CD4-positive, alpha-beta T cell (primary cell): ENCODE measurements around the gene XK. TPM values are rescaled to one million over a fixed set of nuclear protein-coding genes. Genes with fewer than 3 reads are reported as not detected.

Experiments
- ATAC-seq: fragments of 200-7000 bp; cut with Tn5 transposase; one replicate; pipeline ENCODE4 v1.10.0; 2022; ENCODE audit warnings: mild to moderate bottlenecking; ENCODE audit not compliant: poor library complexity
- CTCF ChIA-PET: fragments of 350-600 bp; sonication (Branson Sonifier 250); formaldehyde crosslinking; loops from one replicate; lab custom pipeline; 2021; ENCODE audit warnings: antibody characterized with exemption, inconsistent platforms; lab: Charles Lee
- POLR2A ChIA-PET: fragments of 350-600 bp; sonication (Branson Sonifier 250); formaldehyde crosslinking; loops from one replicate; lab custom pipeline; 2021; ENCODE audit warnings: antibody characterized with exemption, inconsistent platforms; lab: Charles Lee
- DNase-seq, 14 experiments: peaks; one replicate each; pipeline ENCODE4 v3.0.0-alpha.2; 2013 to 2020; ENCODE audit warnings: mixed read lengths in 2 of 14
- H3K27ac ChIP-seq, 2 donors: one replicate each; pipeline versions ENCODE4 v1.5.1 to v1.7.0; 2013; ENCODE audit warnings: low read length in 2 of 2, low read depth in 1 of 2, mild to moderate bottlenecking in 1 of 2
- H3K27me3 ChIP-seq, 2 experiments: 1 replicate in 1 of 2; 2 replicates in 1 of 2; pipeline versions ENCODE4 v1.6.1 to v1.7.0; 2013; ENCODE audit warnings: low read length in 2 of 2, control low read depth in 1 of 2, mild to moderate bottlenecking in 1 of 2, moderate library complexity in 1 of 2; ENCODE audit not compliant: insufficient read depth in 2 of 2, control insufficient read depth in 1 of 2
- H3K36me3 ChIP-seq: one replicate; pipeline ENCODE4 v1.6.1; 2013; ENCODE audit warnings: low read length, control low read depth; ENCODE audit not compliant: insufficient read depth
- H3K4me1 ChIP-seq: one replicate; pipeline ENCODE4 v1.6.1; 2013; ENCODE audit warnings: low read length, control low read depth; ENCODE audit not compliant: insufficient read depth
- H3K4me3 ChIP-seq: one replicate; pipeline ENCODE4 v1.5.1; 2013; ENCODE audit warnings: mild to moderate bottlenecking, low read length, moderate library complexity
- H3K9me3 ChIP-seq, 2 experiments: 1 replicate in 1 of 2; 2 replicates in 1 of 2; pipeline versions ENCODE4 v1.6.1 to v1.7.0; 2013; ENCODE audit warnings: low read length in 2 of 2, mild to moderate bottlenecking in 2 of 2, control low read depth in 1 of 2, moderate library complexity in 1 of 2; ENCODE audit not compliant: control insufficient read depth in 1 of 2, insufficient read depth in 1 of 2
- H3K27ac Mint-ChIP-seq: one replicate; pipeline ENCODE4 v1.8.0; 2020; ENCODE audit warnings: mixed read lengths
- H3K27me3 Mint-ChIP-seq: one replicate; pipeline ENCODE4 v1.8.0; 2021; ENCODE audit warnings: mixed read lengths
- H3K36me3 Mint-ChIP-seq: one replicate; pipeline ENCODE4 v1.8.0; 2021; ENCODE audit warnings: low read depth, mixed read lengths
- H3K4me1 Mint-ChIP-seq: one replicate; pipeline ENCODE4 v1.8.0; 2021; ENCODE audit warnings: low read depth, mixed read lengths
- H3K4me3 Mint-ChIP-seq: one replicate; pipeline ENCODE4 v1.8.0; 2020; ENCODE audit warnings: mild to moderate bottlenecking, mixed read lengths
- H3K9me3 Mint-ChIP-seq: one replicate; pipeline ENCODE4 v1.8.0; 2020; ENCODE audit warnings: mixed read lengths
- intact Hi-C, 2 experiments: fragments of 100-400 bp; cut with DNase I in 1 of 2; cut with micrococcal nuclease in 1 of 2; formaldehyde crosslinking; loops; one replicate each; pipeline versions ENCODE4 v1.15.1 to v1.9.0; 2023 to 2025; cut with DNase I, micrococcal nuclease
- total RNA-seq, 174 experiments: library from RNA in 2 of 174; stranded (reverse) in 2 of 174; gene quantifications; one replicate each; pipeline ENCODE4 v1.2.3 and lab custom pipeline; 2021 to 2026
- TF ChIP-seq, protein P1 (sequence below): fragments of 200-600 bp; IDR thresholded peaks from one replicate; pipeline ENCODE4 v1.8.0; 2022; ENCODE audit warnings: antibody characterized with exemption, mild to moderate bottlenecking

Gene XK
- total RNA-seq, 2 experiments from 2014 or later, result 0.05 TPM; not detected in 1

DNA sequence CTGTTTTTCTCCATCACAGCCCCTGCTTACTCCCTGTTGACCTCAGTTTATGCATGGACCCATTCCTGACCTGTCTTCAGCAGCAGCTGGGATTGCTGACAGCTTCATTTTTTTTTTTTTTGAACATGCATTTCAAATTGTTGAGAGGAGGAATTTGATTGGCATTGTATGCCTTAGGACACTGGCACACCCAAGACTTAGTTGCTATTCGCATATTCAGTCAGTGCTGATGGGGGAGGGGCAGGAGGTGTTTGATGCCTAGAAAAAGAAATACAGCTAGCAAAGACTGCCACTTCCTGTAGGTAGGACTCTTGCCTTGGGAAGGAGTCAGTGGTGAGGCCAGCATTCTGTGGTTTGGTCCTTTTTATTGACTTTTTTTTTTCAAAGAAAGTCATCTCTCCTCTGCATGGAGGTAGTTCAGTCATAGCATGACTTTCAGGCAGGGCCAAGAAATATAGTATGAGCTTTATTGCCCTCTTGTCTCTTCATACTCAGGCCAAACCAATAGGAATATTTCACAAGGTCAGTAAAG lies 33.6 kb upstream of the XK start:
- no peaks in the 10 kb centered on the region for H3K36me3 ChIP-seq
- H3K27ac Mint-ChIP-seq, result no peak overlapping the region
- ATAC-seq, result no peak
- H3K4me1 Mint-ChIP-seq, result no peaks in the 10 kb centered on the region
- H3K9me3 Mint-ChIP-seq, result no peaks in the 10 kb centered on the region
- no peaks in the 10 kb centered on the region for H3K27me3 ChIP-seq
- intact Hi-C loops, result no loop called here
- H3K9me3 ChIP-seq, result no peaks in the 10 kb centered on the region
- ChIA-PET CTCF (no interaction called here), POLR2A (interaction anchor here (0.7 kb wide), 1 partner anchor 254 kb away, joined by 3 read pairs; no protein-coding TSS in a partner anchor)
- H3K36me3 Mint-ChIP-seq, result no peaks in the 10 kb centered on the region
- H3K27me3 Mint-ChIP-seq, result no peaks in the 10 kb centered on the region
- H3K27ac ChIP-seq, result no peak overlapping the region
- no peaks in the 10 kb centered on the region for H3K4me1 ChIP-seq
- H3K4me3 Mint-ChIP-seq, result no peak overlapping the region
- DNase-seq, result no peak
- TF ChIP-seq, protein P1, sequence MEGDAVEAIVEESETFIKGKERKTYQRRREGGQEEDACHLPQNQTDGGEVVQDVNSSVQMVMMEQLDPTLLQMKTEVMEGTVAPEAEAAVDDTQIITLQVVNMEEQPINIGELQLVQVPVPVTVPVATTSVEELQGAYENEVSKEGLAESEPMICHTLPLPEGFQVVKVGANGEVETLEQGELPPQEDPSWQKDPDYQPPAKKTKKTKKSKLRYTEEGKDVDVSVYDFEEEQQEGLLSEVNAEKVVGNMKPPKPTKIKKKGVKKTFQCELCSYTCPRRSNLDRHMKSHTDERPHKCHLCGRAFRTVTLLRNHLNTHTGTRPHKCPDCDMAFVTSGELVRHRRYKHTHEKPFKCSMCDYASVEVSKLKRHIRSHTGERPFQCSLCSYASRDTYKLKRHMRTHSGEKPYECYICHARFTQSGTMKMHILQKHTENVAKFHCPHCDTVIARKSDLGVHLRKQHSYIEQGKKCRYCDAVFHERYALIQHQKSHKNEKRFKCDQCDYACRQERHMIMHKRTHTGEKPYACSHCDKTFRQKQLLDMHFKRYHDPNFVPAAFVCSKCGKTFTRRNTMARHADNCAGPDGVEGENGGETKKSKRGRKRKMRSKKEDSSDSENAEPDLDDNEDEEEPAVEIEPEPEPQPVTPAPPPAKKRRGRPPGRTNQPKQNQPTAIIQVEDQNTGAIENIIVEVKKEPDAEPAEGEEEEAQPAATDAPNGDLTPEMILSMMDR, result no peak
- no peak overlapping the region for H3K4me3 ChIP-seq

DNA sequence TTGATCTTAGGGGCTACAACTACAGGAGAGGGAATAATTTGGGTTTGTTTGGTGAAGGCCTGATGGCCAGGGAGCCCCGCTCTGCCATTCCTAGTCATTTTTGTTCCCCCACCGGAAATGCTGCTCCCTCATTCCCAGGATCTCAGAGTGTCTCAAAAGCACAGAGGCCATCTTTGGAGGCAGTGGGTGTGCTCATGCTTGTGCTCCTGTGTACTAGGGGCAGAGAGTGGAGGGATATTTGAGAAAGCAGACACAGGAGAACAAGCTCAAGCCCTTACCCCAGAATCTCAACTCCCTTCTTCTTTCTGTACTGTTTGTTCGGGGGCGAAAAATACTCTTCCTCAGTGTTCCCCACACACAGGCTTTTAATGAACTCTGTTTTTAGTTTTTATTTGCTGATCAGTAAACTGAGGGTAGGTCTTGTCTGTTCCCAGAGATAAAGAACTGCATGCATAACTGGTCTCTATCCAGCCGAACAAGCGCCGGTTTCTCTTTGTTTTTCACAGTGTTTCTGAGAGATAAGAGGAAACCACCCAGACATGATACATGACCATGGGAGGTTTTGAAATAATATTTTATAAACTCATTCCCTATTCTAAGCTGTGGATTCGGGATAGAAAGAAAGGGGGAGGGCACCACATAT lies 32.9 kb upstream of the XK start:
- intact Hi-C loops, result no loop called here
- Mint-ChIP-seq H3K27me3 (no peaks in the 10 kb centered on the region), H3K4me1 (no peaks in the 10 kb centered on the region), H3K4me3 (no peak overlapping the region), H3K9me3 (no peaks in the 10 kb centered on the region), H3K36me3 (no peaks in the 10 kb centered on the region), H3K27ac (no peak overlapping the region)
- no peaks in the 10 kb centered on the region for H3K4me1 ChIP-seq
- H3K27me3 ChIP-seq, result no peaks in the 10 kb centered on the region
- H3K27ac ChIP-seq, result no peak overlapping the region
- no peak for ATAC-seq
- ChIA-PET CTCF (no interaction called here), POLR2A (no interaction called here)
- no peak overlapping the region for H3K4me3 ChIP-seq
- H3K9me3 ChIP-seq, result no peaks in the 10 kb centered on the region
- DNase-seq, result no peak
- no peaks in the 10 kb centered on the region for H3K36me3 ChIP-seq
- TF ChIP-seq, protein P1, result no peak

DNA sequence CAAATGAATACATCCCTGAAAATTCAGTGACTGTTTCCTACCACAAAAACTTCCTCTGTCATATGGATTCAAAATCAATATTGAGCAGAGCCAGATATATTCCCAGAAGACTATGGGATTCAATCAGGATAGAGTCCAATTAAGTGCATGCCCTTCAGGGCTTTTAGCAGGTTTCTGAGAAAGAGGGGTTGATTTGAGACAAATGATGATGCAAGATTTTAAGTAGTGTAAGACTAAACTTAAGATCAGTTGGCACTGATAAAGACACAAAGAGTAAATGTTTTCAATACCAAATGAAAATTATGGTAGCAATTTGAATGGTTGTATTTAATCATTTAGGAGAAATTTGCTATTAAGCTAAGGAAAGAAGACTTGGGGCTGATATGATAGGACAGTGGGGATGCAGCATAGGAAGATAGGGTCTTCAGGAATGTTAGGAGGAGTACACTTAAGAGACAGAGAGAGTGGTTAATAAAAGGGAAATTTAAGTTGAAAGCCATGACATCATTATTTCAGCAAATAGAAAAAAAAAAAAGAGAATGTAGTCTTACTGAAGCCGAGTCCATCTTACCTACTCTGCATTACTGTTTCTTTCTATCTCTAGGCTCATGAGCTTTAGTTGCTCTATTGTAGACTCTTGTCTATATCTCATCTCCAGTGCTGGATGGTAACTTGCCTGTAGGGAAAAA lies 32.0 kb upstream of the XK start:
- Mint-ChIP-seq H3K27ac (no peak overlapping the region), H3K4me3 (no peak overlapping the region), H3K9me3 (no peaks in the 10 kb centered on the region), H3K27me3 (no peaks in the 10 kb centered on the region), H3K4me1 (no peaks in the 10 kb centered on the region), H3K36me3 (no peaks in the 10 kb centered on the region)
- Histone ChIP-seq H3K9me3 (no peaks in the 10 kb centered on the region), H3K4me3 (no peak overlapping the region), H3K27ac (no peak overlapping the region), H3K27me3 (no peaks in the 10 kb centered on the region), H3K36me3 (no peaks in the 10 kb centered on the region), H3K4me1 (no peaks in the 10 kb centered on the region)
- no peak for ATAC-seq
- TF ChIP-seq, protein P1, result no peak
- ChIA-PET CTCF (no interaction called here), POLR2A (no interaction called here)
- intact Hi-C loops, result no loop called here
- DNase-seq, result no peak
